Coronary artery (tissue), 2 donors: ENCODE results near the gene FERMT3.

Experiments
- DNase-seq: peaks from one replicate; pipeline ENCODE4 v3.0.0-alpha.2; 2017; ENCODE audit warnings: low spot score
- H3K27ac ChIP-seq, 2 donors: fragments of 200-600 bp; sonication (generic); one replicate each; pipeline ENCODE4 v1.5.1; 2016 to 2019
- H3K4me3 ChIP-seq: fragments of 200-600 bp; sonication (generic); 2 replicates; pipeline ENCODE4 v1.5.1; 2016; ENCODE audit warnings: mild to moderate bottlenecking, moderate library complexity
- CTCF ChIP-seq: fragments of 200-600 bp; sonication (generic); IDR thresholded peaks from one replicate; pipeline ENCODE4 v1.5.1; 2019; ENCODE audit warnings: antibody characterized with exemption

Gene FERMT3

GRCh38 chr11:64227405-64227956 is 21.0 kb downstream of the FERMT3 start:
- H3K4me3 ChIP-seq, result peak overlapping the region; percentile 86
- H3K27ac ChIP-seq, result peak overlapping the region in 1 of 2 donors; percentile 93
- DNase-seq, result no peak
- no peak for TF ChIP-seq CTCF

- no peak for DNase-seq
- Histone ChIP-seq H3K27ac (peak overlapping the region; percentile 93 to 95), H3K4me3 (peak overlapping the region; percentile 75)
Observed at GRCh38 chr11:64229090-64229743, 22.7 kb downstream of the FERMT3 start.

GRCh38 chr11:64229744-64230170 is 23.2 kb downstream of the FERMT3 start:
- Histone ChIP-seq H3K4me3 (peak overlapping the region; percentile 75), H3K27ac (peak overlapping the region; percentile 93 to 95)
- DNase-seq, result no peak
- no peak for TF ChIP-seq CTCF

More at GRCh38 chr11:64229090-64229743, 22.7 kb downstream of the FERMT3 start:
- TF ChIP-seq CTCF, result no peak

GRCh38 chr11:64230171-64230984 is 23.9 kb downstream of the FERMT3 start, which contains the start of gene DNAJC4:
Gene DNAJC4, plus strand, starts transcription at chr11:64230548. Its CDS starts 307 bp downstream, at chr11:64230855.
- no peak for TF ChIP-seq CTCF
- peak within 1 kb of the TSS; percentile 75 for H3K4me3 ChIP-seq
- no peak for DNase-seq
- H3K27ac ChIP-seq, result peak within 1 kb of the TSS; percentile 93 to 95

GRCh38 chr11:64230985-64231365 is 24.5 kb downstream of the FERMT3 start:
- DNase-seq, result no peak
- peak overlapping the region; percentile 93 to 95 for H3K27ac ChIP-seq
- peak overlapping the region; percentile 75 for H3K4me3 ChIP-seq
- TF ChIP-seq CTCF, result no peak

GRCh38 chr11:64231546-64231945 is 25.0 kb downstream of the FERMT3 start:
- no peak for TF ChIP-seq CTCF
- no peak for DNase-seq
- Histone ChIP-seq H3K27ac (peak overlapping the region in 1 of 2 donors; percentile 5), H3K4me3 (no peak overlapping the region)
